Measurements from ENCODE around the gene GRK6.

The GRK6 gene

GRCh38 chr5:177487975-177488374, 61.5 kb downstream of the GRK6 start:
- no peak for DNase-seq

- no peak for DNase-seq
Observed at GRCh38 chr5:177489119-177489716, 62.7 kb downstream of the GRK6 start.

GRCh38 chr5:177490311-177490991, 64.0 kb downstream of the GRK6 start:
- no peak for DNase-seq

- DNase-seq: no peak
Observed at GRCh38 chr5:177490992-177491391, 64.5 kb downstream of the GRK6 start.

- DNase-seq: peak in 1 of 5 experiments; percentile 38
Observed at GRCh38 chr5:177491429-177491945, 65.0 kb downstream of the GRK6 start.

- no peak for DNase-seq
Observed at GRCh38 chr5:177491983-177492746, 65.7 kb downstream of the GRK6 start.

All from T-helper 2 cell (primary cell).